ENCODE measurements around the gene HRH2.

GRCh38 chr5:175697846-175698245, 40.0 kb downstream of the HRH2 start:
- TF ChIP-seq CTCF (IDR thresholded peaks at IDR 0.05) = no peak
- TF ChIP-seq EZH2 (IDR thresholded peaks at IDR 0.05; ENCODE audit: borderline replicate concordance, insufficient read depth, low read depth, low read length, poor library complexity, severe bottlenecking) = no peak
